NT2/D1 (cell line): ENCODE data around the gene CHRNA1.

Experiments
- SUZ12 ChIP-seq: IDR thresholded peaks from 2 replicates; pipeline ENCODE4 v1.6.1; 2011; ENCODE audit not compliant: insufficient read length, insufficient read depth; ENCODE audit errors: extremely low read depth
- YY1 ChIP-seq: IDR thresholded peaks from 2 replicates; pipeline ENCODE4 v1.6.1; 2011; ENCODE audit not compliant: insufficient read length, insufficient read depth
- ZNF274 ChIP-seq: IDR thresholded peaks from 2 replicates; pipeline ENCODE4 v1.6.1; 2011; ENCODE audit warnings: mild to moderate bottlenecking, low read depth, low read length

GRCh38 chr2:174766271-174766670 lies 2.0 kb upstream of the CHRNA1 start:
- no peak for TF ChIP-seq SUZ12
- no peak for TF ChIP-seq YY1
- no peak for TF ChIP-seq ZNF274
